IPS DF 6.9 (cell line): Measurements from ENCODE around the gene CCDC7.
"Not testable (repeated sequence)": the region's sequence is repeated elsewhere in the genome, so short reads cannot be mapped to it uniquely, and the experiment has no call there.

ENCODE experiments used
- DNase-seq: peaks from one replicate; pipeline ENCODE4 v3.0.0-alpha.2; 2013; ENCODE audit warnings: low read depth, low spot score
- H3K27ac ChIP-seq: one replicate; pipeline ENCODE4 v1.5.1; 2013; ENCODE audit warnings: low read length, control low read depth
- H3K27me3 ChIP-seq: 2 replicates; pipeline ENCODE4 v1.6.1; 2013; ENCODE audit warnings: mild to moderate bottlenecking, low read length; ENCODE audit not compliant: control insufficient read depth, insufficient read depth
- H3K36me3 ChIP-seq: 2 replicates; pipeline ENCODE4 v1.6.1; 2013; ENCODE audit warnings: low read length; ENCODE audit not compliant: control insufficient read depth, insufficient read depth
- H3K4me1 ChIP-seq: 2 replicates; pipeline ENCODE4 v1.6.1; 2013; ENCODE audit warnings: low read length; ENCODE audit not compliant: control insufficient read depth, insufficient read depth
- H3K4me3 ChIP-seq: 2 replicates; pipeline ENCODE4 v1.5.1; 2013; ENCODE audit warnings: mild to moderate bottlenecking, low read length
- H3K9me3 ChIP-seq: 2 replicates; pipeline ENCODE4 v1.6.1; 2013; ENCODE audit warnings: low read length, inconsistent platforms; ENCODE audit not compliant: control insufficient read depth, insufficient read depth
- WGBS: extraction: QIAGEN DNeasy Blood & Tissue Kit; methylation state at CpG from one replicate; pipeline ENCODE4 v1.1.7; 2013; ENCODE audit warnings: mixed read lengths, missing lambda C conversion rate; ENCODE audit not compliant: insufficient read length, insufficient coverage; 5-methylcytosine and 5-hydroxymethylcytosine counted together

The CCDC7 gene

DNA sequence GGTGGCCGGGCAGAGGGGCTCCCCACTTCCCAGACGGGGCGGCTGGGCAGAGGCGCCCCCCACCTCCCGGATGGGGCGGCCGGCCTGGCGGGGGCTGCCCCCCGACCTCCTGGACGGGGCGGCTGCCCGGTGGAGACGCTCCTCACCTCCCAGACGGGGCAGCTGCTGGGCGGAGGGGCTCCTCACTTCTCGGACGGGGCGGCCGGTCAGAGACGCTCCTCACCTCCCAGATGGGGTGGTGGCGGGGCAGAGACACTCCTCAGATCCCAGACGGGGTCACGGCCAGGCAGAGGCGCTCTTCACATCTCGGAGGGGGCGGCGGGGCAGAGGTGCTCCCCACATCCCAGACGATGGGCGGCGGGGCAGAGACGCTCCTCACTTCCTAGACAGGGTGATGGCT is 54.2 kb downstream of the CCDC7 start:
- not testable (repeated sequence) for H3K27ac ChIP-seq, H3K27me3 ChIP-seq, H3K36me3 ChIP-seq, DNase-seq, H3K9me3 ChIP-seq, H3K4me3 ChIP-seq, H3K4me1 ChIP-seq
- no CpG with 5 or more reads among the region's 31 CpGs for WGBS

DNA sequence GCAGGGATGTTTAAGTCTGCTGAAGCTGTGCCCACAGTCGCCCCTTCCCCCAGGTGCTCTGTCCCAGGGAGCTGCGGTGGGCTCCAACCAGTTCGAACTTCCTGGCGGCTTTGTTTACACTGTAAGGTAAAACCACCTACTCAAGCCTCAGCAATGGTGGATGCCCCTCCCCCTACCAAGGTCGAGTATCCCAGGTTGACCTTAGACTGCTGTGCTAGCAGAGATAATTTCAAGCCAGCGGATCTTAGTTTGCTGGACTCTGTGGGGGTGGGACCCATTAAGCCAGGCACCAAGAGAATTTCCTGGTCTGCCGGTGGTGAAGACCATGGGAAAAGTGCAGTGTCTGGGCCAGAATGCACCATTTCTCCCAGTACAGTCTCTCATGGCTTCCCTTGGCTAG is 56.0 kb downstream of the CCDC7 start:
- no peak overlapping the region for H3K27ac ChIP-seq
- H3K4me1 ChIP-seq: no peaks in the 10 kb centered on the region
- no CpG with 5 or more reads among the region's 7 CpGs for WGBS
- no peaks in the 10 kb centered on the region for H3K9me3 ChIP-seq
- H3K27me3 ChIP-seq: no peaks in the 10 kb centered on the region
- no peak for DNase-seq
- H3K36me3 ChIP-seq: no peaks in the 10 kb centered on the region
- H3K4me3 ChIP-seq: no peak overlapping the region

- not testable (repeated sequence) for DNase-seq, H3K36me3 ChIP-seq, H3K4me1 ChIP-seq, H3K27me3 ChIP-seq, H3K9me3 ChIP-seq, H3K27ac ChIP-seq, H3K4me3 ChIP-seq
- no CpG with 5 or more reads among the region's 39 CpGs for WGBS
Observed at GRCh38 chr10:32505762-32506420, 60.0 kb downstream of the CCDC7 start.

DNA sequence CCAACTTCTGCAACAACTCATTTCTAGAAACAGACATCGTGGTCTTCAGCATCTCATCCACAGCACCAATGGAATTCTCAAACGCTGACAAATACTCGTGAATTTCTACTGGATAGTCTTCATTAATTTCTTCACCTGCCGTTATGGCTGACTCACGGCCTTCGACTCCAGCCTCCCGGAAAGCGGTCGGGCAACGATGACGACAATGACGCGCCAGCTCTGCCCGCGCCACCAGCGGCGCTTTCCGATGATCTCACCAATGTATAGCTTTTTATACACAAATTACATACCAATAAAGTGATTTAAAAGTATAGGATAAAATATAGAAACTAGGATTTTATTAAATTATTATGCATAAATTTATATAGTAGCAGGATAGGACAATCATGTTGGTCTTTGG is 65.7 kb downstream of the CCDC7 start:
- Histone ChIP-seq H3K27ac (no peak overlapping the region), H3K36me3 (no peaks in the 10 kb centered on the region), H3K4me1 (no peaks in the 10 kb centered on the region), H3K27me3 (no peaks in the 10 kb centered on the region), H3K9me3 (no peaks in the 10 kb centered on the region), H3K4me3 (no peak overlapping the region)
- no peak for DNase-seq
- WGBS: no CpG with 5 or more reads among the region's 18 CpGs

GRCh38 chr10:32516567-32517495 is 70.9 kb downstream of the CCDC7 start:
- H3K4me1 ChIP-seq: no peaks in the 10 kb centered on the region
- H3K4me3 ChIP-seq: no peak overlapping the region
- no peaks in the 10 kb centered on the region for H3K27me3 ChIP-seq
- DNase-seq: no peak
- no CpG with 5 or more reads among the region's 4 CpGs for WGBS
- no peak overlapping the region for H3K27ac ChIP-seq
- H3K36me3 ChIP-seq: no peaks in the 10 kb centered on the region
- no peaks in the 10 kb centered on the region for H3K9me3 ChIP-seq

- H3K4me1 ChIP-seq: no peaks in the 10 kb centered on the region
- H3K36me3 ChIP-seq: no peaks in the 10 kb centered on the region
- H3K4me3 ChIP-seq: no peak overlapping the region
- H3K27me3 ChIP-seq: no peaks in the 10 kb centered on the region
- H3K27ac ChIP-seq: no peak overlapping the region
- no peaks in the 10 kb centered on the region for H3K9me3 ChIP-seq
- DNase-seq: no peak
Observed at GRCh38 chr10:32530231-32530630, 84.3 kb downstream of the CCDC7 start.

DNA sequence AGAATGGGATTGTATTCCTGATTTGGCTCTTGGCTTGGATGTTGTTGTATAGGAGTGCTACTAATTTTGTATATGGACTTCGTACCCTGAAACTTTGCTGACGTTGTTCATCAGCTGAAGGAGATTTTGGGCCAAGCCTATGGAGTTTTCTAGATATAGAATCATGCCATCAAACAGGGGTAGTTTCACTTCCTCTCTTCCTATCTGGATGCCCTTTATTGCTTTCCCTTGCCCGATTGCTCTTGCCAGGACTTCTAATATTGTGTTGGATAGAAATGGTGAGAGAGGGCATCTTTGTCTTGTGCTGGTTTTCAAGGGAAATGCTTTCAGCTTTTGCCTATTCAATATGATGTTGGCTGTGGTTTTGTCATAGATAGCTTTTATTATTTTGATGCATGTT is 92.3 kb downstream of the CCDC7 start:
- Histone ChIP-seq H3K27me3 (no peaks in the 10 kb centered on the region), H3K4me1 (no peaks in the 10 kb centered on the region), H3K9me3 (no peaks in the 10 kb centered on the region), H3K36me3 (no peaks in the 10 kb centered on the region), H3K4me3 (no peak overlapping the region), H3K27ac (no peak overlapping the region)
- DNase-seq: no peak
- WGBS: no CpG with 5 or more reads among the region's 3 CpGs

- WGBS: no CpG with 5 or more reads among the region's 6 CpGs
Observed at GRCh38 chr10:32540691-32541470, 94.9 kb downstream of the CCDC7 start.

GRCh38 chr10:32548208-32548607 is 102.3 kb downstream of the CCDC7 start:
- WGBS: no CpG with 5 or more reads among the region's 7 CpGs
- Histone ChIP-seq H3K9me3 (no peaks in the 10 kb centered on the region), H3K4me3 (no peak overlapping the region), H3K4me1 (no peaks in the 10 kb centered on the region), H3K27me3 (no peaks in the 10 kb centered on the region), H3K27ac (no peak overlapping the region), H3K36me3 (no peaks in the 10 kb centered on the region)
- DNase-seq: no peak

More at GRCh38 chr10:32540691-32541470, 94.9 kb downstream of the CCDC7 start:
- no peak overlapping the region for H3K27ac ChIP-seq
- no peaks in the 10 kb centered on the region for H3K36me3 ChIP-seq
- H3K27me3 ChIP-seq: no peaks in the 10 kb centered on the region
- H3K4me3 ChIP-seq: no peak overlapping the region
- no peaks in the 10 kb centered on the region for H3K9me3 ChIP-seq
- no peak for DNase-seq
- H3K4me1 ChIP-seq: no peaks in the 10 kb centered on the region

DNA sequence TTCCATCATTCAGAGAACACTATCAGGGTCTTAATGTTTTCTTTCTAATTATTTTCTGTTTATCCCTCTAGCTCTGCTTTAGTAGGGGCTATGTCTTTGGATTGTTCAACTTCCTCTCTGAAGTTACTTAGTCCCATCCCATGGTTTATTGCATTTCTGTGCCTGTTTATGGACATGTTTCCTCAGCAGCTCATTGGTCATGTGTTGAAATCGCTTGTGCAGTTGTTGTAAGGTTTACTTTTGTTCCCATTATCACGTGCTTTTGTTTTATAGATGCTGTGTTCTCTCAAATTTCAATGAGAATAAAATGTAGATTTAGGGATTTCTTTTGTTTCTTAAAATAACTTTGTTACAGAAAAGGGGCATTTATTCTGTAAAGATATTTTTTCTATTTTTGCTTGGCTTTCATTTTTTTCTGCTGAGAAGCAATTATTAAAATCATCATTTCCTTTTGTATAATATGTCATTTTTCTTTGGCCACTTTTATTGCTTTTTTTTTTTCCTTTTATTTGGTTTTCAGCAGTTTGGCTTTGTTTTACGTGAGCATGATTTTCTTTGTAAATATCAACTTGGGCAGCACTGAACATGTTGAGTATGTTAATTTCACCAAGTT is 110.9 kb downstream of the CCDC7 start:
- no peak for DNase-seq
- Histone ChIP-seq H3K4me3 (no peak overlapping the region), H3K4me1 (no peaks in the 10 kb centered on the region), H3K27me3 (no peaks in the 10 kb centered on the region), H3K9me3 (no peaks in the 10 kb centered on the region), H3K36me3 (no peaks in the 10 kb centered on the region), H3K27ac (no peak overlapping the region)
- no CpG with 5 or more reads among the region's 3 CpGs for WGBS
